GM12878 (cell line): ENCODE data around the gene WDR86. TPM values are rescaled to one million over a fixed set of nuclear protein-coding genes. Genes with fewer than 3 reads are reported as not detected.

ENCODE experiments used
- RAD21 ChIP-seq: IDR thresholded peaks from 2 replicates; pipeline ENCODE4 v1.6.1; 2011; ENCODE audit warnings: mild to moderate bottlenecking, low read depth, low read length, moderate library complexity; ENCODE audit not compliant: insufficient read depth
- RELA ChIP-seq: fragments of 450-650 bp; IDR thresholded peaks from 2 replicates; pipeline ENCODE4 v1.8.0; 2014; ENCODE audit warnings: borderline replicate concordance; ENCODE audit not compliant: partially characterized antibody
- polyA plus RNA-seq, 11 experiments: library from polyadenylated mRNA; depleted of rRNA in 4 of 11; unstranded in 6 of 11; stranded (reverse) in 5 of 11; fragments of >200 nt; fragmentation: Nextera tagmentation in 4 of 11; fragmentation: Illumina TruSeq in 1 of 11; extraction: Ambion mirVana in 4 of 11; extraction: Trizol in 1 of 11; gene quantifications; 1 replicate in 1 of 11; 2 replicates in 10 of 11; pipeline versions ENCODE4 v1.2.1 to v1.2.3, GENCODE V29; 2011 to 2016; ENCODE audit warnings: inconsistent platforms in 2 of 11, missing spikeins in 2 of 11, low read depth in 1 of 11
- total RNA-seq, 4 experiments: library from RNA; depleted of rRNA in 3 of 4; stranded (reverse); fragments of >200 nt in 3 of 4; fragmentation: Illumina TruSeq in 1 of 4; extraction: Trizol in 1 of 4; gene quantifications; 2 replicates each; pipeline versions ENCODE4 v1.2.1 to v1.2.3, GENCODE V29; 2013 to 2021
- TF ChIP-seq, protein P1 (sequence below): fragments of 150-350 bp; IDR thresholded peaks from 2 replicates; pipeline ENCODE4 v1.6.1; 2014; ENCODE audit warnings: mild to moderate bottlenecking, low read depth, low read length
- TF ChIP-seq, protein P2 (sequence below): IDR thresholded peaks from 2 replicates; pipeline ENCODE4 v1.6.1; 2011; ENCODE audit warnings: mild to moderate bottlenecking, low read depth, low read length, moderate library complexity; ENCODE audit not compliant: insufficient replicate concordance
- TF ChIP-seq, protein P3 (sequence below): fragments of 450-650 bp; IDR thresholded peaks from 2 replicates; pipeline ENCODE4 v1.6.1; 2017; ENCODE audit warnings: mild to moderate bottlenecking

The WDR86 gene
- total and polyA plus RNA-seq, 10 of the 15 experiments (the other 5 are each of a cell fraction or from before 2014, with no cell fraction given), result 0.05 to 0.19 (median 0.15) TPM; not detected in 7

DNA sequence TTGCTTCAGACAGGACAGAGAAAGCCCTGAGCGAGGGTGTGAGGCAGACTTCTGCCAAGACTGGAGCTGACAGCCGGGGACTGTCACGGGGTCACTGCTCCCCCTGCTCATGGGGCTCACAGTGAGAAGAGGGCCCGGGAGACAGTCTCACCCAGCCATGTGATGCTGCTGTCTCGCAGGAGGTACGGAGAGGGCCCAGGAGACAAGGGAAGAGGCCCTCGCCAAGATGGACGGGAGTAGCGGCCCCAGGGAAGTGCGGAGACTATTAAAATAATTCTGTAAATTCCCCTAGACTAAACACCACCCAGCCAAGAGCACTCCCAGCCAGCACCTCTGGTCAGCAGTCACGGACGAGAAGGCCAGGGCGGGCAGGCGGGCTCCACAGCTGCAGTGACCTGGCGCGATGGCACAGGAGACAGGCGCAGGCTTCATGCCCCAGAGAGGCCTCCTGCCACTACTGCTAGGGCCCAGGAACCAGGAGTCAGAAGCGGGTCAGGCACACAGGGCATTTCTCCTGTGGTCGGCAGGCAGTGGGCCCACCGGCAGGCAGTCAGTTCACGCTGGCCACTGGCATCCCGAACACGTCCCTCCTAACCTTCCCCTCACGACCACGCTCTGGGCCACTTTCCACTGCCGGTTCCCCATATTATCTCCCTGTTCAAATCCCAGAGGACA lies 24.1 kb downstream of the WDR86 start (continued):
- TF ChIP-seq, protein P1, sequence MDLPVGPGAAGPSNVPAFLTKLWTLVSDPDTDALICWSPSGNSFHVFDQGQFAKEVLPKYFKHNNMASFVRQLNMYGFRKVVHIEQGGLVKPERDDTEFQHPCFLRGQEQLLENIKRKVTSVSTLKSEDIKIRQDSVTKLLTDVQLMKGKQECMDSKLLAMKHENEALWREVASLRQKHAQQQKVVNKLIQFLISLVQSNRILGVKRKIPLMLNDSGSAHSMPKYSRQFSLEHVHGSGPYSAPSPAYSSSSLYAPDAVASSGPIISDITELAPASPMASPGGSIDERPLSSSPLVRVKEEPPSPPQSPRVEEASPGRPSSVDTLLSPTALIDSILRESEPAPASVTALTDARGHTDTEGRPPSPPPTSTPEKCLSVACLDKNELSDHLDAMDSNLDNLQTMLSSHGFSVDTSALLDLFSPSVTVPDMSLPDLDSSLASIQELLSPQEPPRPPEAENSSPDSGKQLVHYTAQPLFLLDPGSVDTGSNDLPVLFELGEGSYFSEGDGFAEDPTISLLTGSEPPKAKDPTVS, result no peak
- TF ChIP-seq, protein P2, sequence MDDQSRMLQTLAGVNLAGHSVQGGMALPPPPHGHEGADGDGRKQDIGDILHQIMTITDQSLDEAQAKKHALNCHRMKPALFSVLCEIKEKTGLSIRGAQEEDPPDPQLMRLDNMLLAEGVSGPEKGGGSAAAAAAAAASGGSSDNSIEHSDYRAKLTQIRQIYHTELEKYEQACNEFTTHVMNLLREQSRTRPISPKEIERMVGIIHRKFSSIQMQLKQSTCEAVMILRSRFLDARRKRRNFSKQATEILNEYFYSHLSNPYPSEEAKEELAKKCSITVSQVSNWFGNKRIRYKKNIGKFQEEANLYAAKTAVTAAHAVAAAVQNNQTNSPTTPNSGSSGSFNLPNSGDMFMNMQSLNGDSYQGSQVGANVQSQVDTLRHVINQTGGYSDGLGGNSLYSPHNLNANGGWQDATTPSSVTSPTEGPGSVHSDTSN, result no peak
- TF ChIP-seq RAD21 (no peak), RELA (no peak)
- TF ChIP-seq, protein P3, sequence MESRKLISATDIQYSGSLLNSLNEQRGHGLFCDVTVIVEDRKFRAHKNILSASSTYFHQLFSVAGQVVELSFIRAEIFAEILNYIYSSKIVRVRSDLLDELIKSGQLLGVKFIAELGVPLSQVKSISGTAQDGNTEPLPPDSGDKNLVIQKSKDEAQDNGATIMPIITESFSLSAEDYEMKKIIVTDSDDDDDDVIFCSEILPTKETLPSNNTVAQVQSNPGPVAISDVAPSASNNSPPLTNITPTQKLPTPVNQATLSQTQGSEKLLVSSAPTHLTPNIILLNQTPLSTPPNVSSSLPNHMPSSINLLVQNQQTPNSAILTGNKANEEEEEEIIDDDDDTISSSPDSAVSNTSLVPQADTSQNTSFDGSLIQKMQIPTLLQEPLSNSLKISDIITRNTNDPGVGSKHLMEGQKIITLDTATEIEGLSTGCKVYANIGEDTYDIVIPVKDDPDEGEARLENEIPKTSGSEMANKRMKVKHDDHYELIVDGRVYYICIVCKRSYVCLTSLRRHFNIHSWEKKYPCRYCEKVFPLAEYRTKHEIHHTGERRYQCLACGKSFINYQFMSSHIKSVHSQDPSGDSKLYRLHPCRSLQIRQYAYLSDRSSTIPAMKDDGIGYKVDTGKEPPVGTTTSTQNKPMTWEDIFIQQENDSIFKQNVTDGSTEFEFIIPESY, result no peak
- TF ChIP-seq, all 136 proteins: peak for 0
